IMR-90 (cell line): ENCODE results near the gene DGAT2. TPM values are rescaled to one million over a fixed set of nuclear protein-coding genes. Genes with fewer than 3 reads are reported as not detected.

Experiments used
- ATAC-seq: fragments of 200-7000 bp; cut with Tn5 transposase; 2 replicates; pipeline ENCODE4 v1.9.1; 2020; ENCODE audit warnings: low read depth, mild to moderate bottlenecking, moderate library complexity
- BruUV-seq: library from RNA; stranded (reverse); fragments of 400-500 nt; replicated peaks from 2 replicates; lab custom pipeline; 2021; lab: Mats Ljungman, UMichigan
- CTCF ChIA-PET: fragments of 300-600 bp; formaldehyde crosslinking; extraction: SDS; loops from one replicate; lab custom pipeline; 2021; ENCODE audit warnings: antibody characterized with exemption; lab: Yijun Ruan, JAX
- POLR2A ChIA-PET: fragments of 300-600 bp; sonication (Branson Sonifier 250); formaldehyde crosslinking; loops from one replicate; lab custom pipeline; 2022; ENCODE audit warnings: antibody characterized with exemption; ENCODE audit not compliant: unreplicated experiment; lab: Charles Lee
- DNase-seq: peaks from one replicate; pipeline ENCODE4 v3.0.0; 2013
- H2AFZ ChIP-seq: replicated peaks from 2 replicates; pipeline ENCODE3; 2013; ENCODE audit warnings: low read length, mild to moderate bottlenecking; ENCODE audit not compliant: poor library complexity
- H2AK5ac ChIP-seq: 2 replicates; pipeline ENCODE4 v1.6.1; 2013; ENCODE audit warnings: low read depth, low read length, inconsistent platforms
- H2AK9ac ChIP-seq: replicated peaks from 2 replicates; pipeline ENCODE3; 2013; ENCODE audit warnings: mild to moderate bottlenecking, low read depth, low read length, moderate library complexity; ENCODE audit not compliant: poor library complexity
- H2BK120ac ChIP-seq: 2 replicates; pipeline ENCODE4 v1.6.1; 2013; ENCODE audit warnings: low read depth, low read length, inconsistent platforms
- H2BK15ac ChIP-seq: 3 replicates; pipeline ENCODE4 v1.6.1; 2013; ENCODE audit warnings: low read depth, low read length, inconsistent platforms
- H2BK20ac ChIP-seq: 2 replicates; pipeline ENCODE4 v1.6.1; 2013; ENCODE audit warnings: low read depth, mild to moderate bottlenecking, inconsistent platforms, low read length, moderate library complexity
- H2BK5ac ChIP-seq: 2 replicates; pipeline ENCODE4 v1.6.1; 2013; ENCODE audit warnings: mild to moderate bottlenecking, low read depth, low read length, inconsistent platforms; ENCODE audit not compliant: poor library complexity, severe bottlenecking
- H3K14ac ChIP-seq: replicated peaks from 2 replicates; pipeline ENCODE4 v1.6.1; 2013; ENCODE audit warnings: low read depth, low read length, inconsistent platforms
- H3K18ac ChIP-seq: 2 replicates; pipeline ENCODE4 v1.6.1; 2013; ENCODE audit warnings: low read depth, low read length, control low read depth
- H3K23ac ChIP-seq: 2 replicates; pipeline ENCODE4 v1.6.1; 2013; ENCODE audit warnings: low read depth, low read length, inconsistent platforms
- H3K27ac ChIP-seq: 2 replicates; pipeline ENCODE4 v1.5.1; 2013; ENCODE audit warnings: mild to moderate bottlenecking, control low read depth, low read length; ENCODE audit not compliant: insufficient read depth
- H3K27me3 ChIP-seq: 2 replicates; pipeline ENCODE4 v1.6.1; 2013; ENCODE audit warnings: low read length; ENCODE audit not compliant: control insufficient read depth, insufficient read depth
- H3K36me3 ChIP-seq: 2 replicates; pipeline ENCODE4 v1.6.1; 2013; ENCODE audit warnings: low read length, mixed read lengths; ENCODE audit not compliant: control insufficient read depth, insufficient read depth
- H3K4ac ChIP-seq: 2 replicates; pipeline ENCODE4 v1.6.1; 2013; ENCODE audit warnings: low read depth, low read length, inconsistent platforms
- H3K4me1 ChIP-seq: 2 replicates; pipeline ENCODE4 v1.6.1; 2013; ENCODE audit warnings: low read length, mixed read lengths; ENCODE audit not compliant: control insufficient read depth, insufficient read depth
- H3K4me2 ChIP-seq: 2 replicates; pipeline ENCODE4 v1.6.1; 2013; ENCODE audit warnings: low read depth, mild to moderate bottlenecking, control low read depth, low read length, moderate library complexity
- H3K4me3 ChIP-seq: 2 replicates; pipeline ENCODE4 v1.5.1; 2013; ENCODE audit warnings: low read depth, mild to moderate bottlenecking, control low read depth, low read length, moderate library complexity; ENCODE audit not compliant: insufficient read depth
- H3K56ac ChIP-seq: 2 replicates; pipeline ENCODE4 v1.6.1; 2013; ENCODE audit warnings: low read length, inconsistent platforms; ENCODE audit not compliant: insufficient read depth; ENCODE audit errors: extremely low read depth
- H3K79me1 ChIP-seq, 2 experiments: 2 replicates each; pipeline ENCODE4 v1.6.1; 2013; ENCODE audit warnings: low read length in 2 of 2, inconsistent platforms in 1 of 2, low read depth in 1 of 2
- H3K9ac ChIP-seq: 2 replicates; pipeline ENCODE4 v1.6.1; 2013; ENCODE audit warnings: low read depth, low read length, control low read depth
- H3K9me1 ChIP-seq: 2 replicates; pipeline ENCODE4 v1.6.1; 2013; ENCODE audit warnings: low read length, inconsistent platforms; ENCODE audit not compliant: insufficient read depth
- H3K9me3 ChIP-seq: 2 replicates; pipeline ENCODE4 v1.6.1; 2013; ENCODE audit warnings: low read length; ENCODE audit not compliant: control insufficient read depth, insufficient read depth
- H4K20me1 ChIP-seq: 2 replicates; pipeline ENCODE4 v1.6.1; 2013; ENCODE audit warnings: low read length, inconsistent platforms; ENCODE audit not compliant: insufficient read depth
- H4K5ac ChIP-seq: 2 replicates; pipeline ENCODE4 v1.6.1; 2013; ENCODE audit warnings: mild to moderate bottlenecking, low read depth, low read length, control low read depth
- H4K8ac ChIP-seq, 2 experiments: 2 replicates each; pipeline ENCODE4 v1.6.1; 2013; ENCODE audit warnings: low read depth in 2 of 2, low read length in 2 of 2, control low read depth in 1 of 2, inconsistent platforms in 1 of 2
- H4K91ac ChIP-seq: 2 replicates; pipeline ENCODE4 v1.6.1; 2013; ENCODE audit warnings: low read depth, low read length, inconsistent platforms; ENCODE audit not compliant: insufficient read depth
- CHD1 ChIP-seq: IDR thresholded peaks from 2 replicates; pipeline ENCODE4 v1.6.1; 2012; ENCODE audit warnings: low read depth, low read length, improper control_type of control experiment
- WGBS, 2 experiments: methylation state at CpG; one replicate each; pipeline versions ENCODE4 v1.1.5 to v1.1.7; 2013; ENCODE audit warnings: missing lambda C conversion rate in 2 of 2; ENCODE audit not compliant: insufficient read length in 1 of 2; ENCODE audit errors: extremely low coverage in 2 of 2; 5-methylcytosine and 5-hydroxymethylcytosine counted together
- dilution Hi-C: fragments of 300-500 bp; cut with HindIII; formaldehyde crosslinking; loops from one replicate; pipeline ENCODE4 v1.14.3; 2018; ENCODE audit warnings: low sequenced_read_pairs; ENCODE audit not compliant: unreplicated experiment
- in situ Hi-C: fragments of 300-500 bp; cut with MboI; formaldehyde crosslinking; loops from 3 replicates; pipeline ENCODE4 v1.14.3; 2019; ENCODE audit warnings: low sequenced_read_pairs, inconsistent platforms, mixed read lengths
- intact Hi-C: fragments of 100-400 bp; cut with micrococcal nuclease; formaldehyde crosslinking; loops from 2 replicates; pipeline ENCODE4 v1.10.0; 2022
- polyA plus RNA-seq, 3 experiments: library from polyadenylated mRNA; depleted of rRNA; stranded (reverse); fragments of >200 nt; gene quantifications; 2 replicates each; pipeline ENCODE4 v1.2.3, GENCODE V29; 2012; ENCODE audit warnings: low replicate concordance in 1 of 3
- total RNA-seq: library from RNA; depleted of rRNA; stranded (reverse); fragments of >200 nt; gene quantifications from 2 replicates; pipeline ENCODE4 v1.2.3, GENCODE V29; 2012

DGAT2 gene
- total and polyA plus RNA-seq, 2 of the 4 experiments (the other 2 are of a cell fraction) = 2.3 to 2.4 TPM

GRCh38 chr11:75767228-75767572, 1.4 kb upstream of the DGAT2 start:
- Histone ChIP-seq H2BK20ac (no peak overlapping the region), H3K14ac (no peak overlapping the region), H3K9me3 (no peaks in the 10 kb centered on the region), H3K4me1 (peaks cover 8% of the 10 kb centered on the region), H3K9ac (no peak overlapping the region), H4K91ac (no peak overlapping the region), H3K27ac (no peak overlapping the region), H4K20me1 (no peaks in the 10 kb centered on the region), H4K8ac (no peak overlapping the region), H3K27me3 (peaks cover 43% of the 10 kb centered on the region), H3K23ac (no peak overlapping the region), H3K36me3 (no peaks in the 10 kb centered on the region), H3K18ac (no peak overlapping the region), H3K4ac (no peak overlapping the region), H3K79me1 (no peaks in the 10 kb centered on the region), H2BK120ac (no peak overlapping the region), H3K9me1 (no peaks in the 10 kb centered on the region; the same call in 1 of the 2 replicates), H2AK9ac (no peak overlapping the region), H3K4me3 (no peak overlapping the region), H3K56ac (no peak overlapping the region), H2AK5ac (no peak overlapping the region), H2AFZ (no peak overlapping the region), H3K4me2 (no peak overlapping the region), H4K5ac (no peak overlapping the region), H2BK5ac (no peak overlapping the region), H2BK15ac (no peak overlapping the region)
- ATAC-seq = no peak
- intact Hi-C loops = no loop called here
- in situ Hi-C loops = no loop called here
- no peak for TF ChIP-seq CHD1
- no peak for DNase-seq
- WGBS, 2 experiments = 88% methylated on average over 5 of the region's 6 CpGs; no CpG with 5 or more reads in 1 of the 2 experiments
- ChIA-PET CTCF (no interaction called here), POLR2A (no interaction called here)
- dilution Hi-C loops = no loop called here
- no TSS peak for BruUV-seq
